GM10248 (cell line): ENCODE measurements around the gene PKIG.

ENCODE experiments used
- CTCF ChIA-PET: fragments of 300-600 bp; sonication (Branson Sonifier 250); formaldehyde crosslinking; extraction: SDS; loops from one replicate; lab custom pipeline; 2021; ENCODE audit warnings: antibody characterized with exemption; lab: Yijun Ruan, JAX
- POLR2A ChIA-PET: fragments of 350-650 bp; sonication (Branson Sonifier 250); formaldehyde crosslinking; extraction: SDS; loops from one replicate; lab custom pipeline; 2020; ENCODE audit warnings: antibody characterized with exemption; lab: Yijun Ruan, JAX
- DNase-seq: peaks from one replicate; pipeline ENCODE4 v3.0.0; 2012; ENCODE audit errors: extremely low spot score
- TF ChIP-seq, protein P1 (sequence below): IDR thresholded peaks from 2 replicates; pipeline ENCODE4 v1.5.1; 2012; ENCODE audit warnings: mild to moderate bottlenecking, low read depth; ENCODE audit errors: extremely low read depth, missing control alignments, control extremely low read depth

Gene PKIG

GRCh38 chr20:44635877-44636276 lies 53.5 kb downstream of the PKIG start:
- no peak for DNase-seq
- TF ChIP-seq, protein P1, sequence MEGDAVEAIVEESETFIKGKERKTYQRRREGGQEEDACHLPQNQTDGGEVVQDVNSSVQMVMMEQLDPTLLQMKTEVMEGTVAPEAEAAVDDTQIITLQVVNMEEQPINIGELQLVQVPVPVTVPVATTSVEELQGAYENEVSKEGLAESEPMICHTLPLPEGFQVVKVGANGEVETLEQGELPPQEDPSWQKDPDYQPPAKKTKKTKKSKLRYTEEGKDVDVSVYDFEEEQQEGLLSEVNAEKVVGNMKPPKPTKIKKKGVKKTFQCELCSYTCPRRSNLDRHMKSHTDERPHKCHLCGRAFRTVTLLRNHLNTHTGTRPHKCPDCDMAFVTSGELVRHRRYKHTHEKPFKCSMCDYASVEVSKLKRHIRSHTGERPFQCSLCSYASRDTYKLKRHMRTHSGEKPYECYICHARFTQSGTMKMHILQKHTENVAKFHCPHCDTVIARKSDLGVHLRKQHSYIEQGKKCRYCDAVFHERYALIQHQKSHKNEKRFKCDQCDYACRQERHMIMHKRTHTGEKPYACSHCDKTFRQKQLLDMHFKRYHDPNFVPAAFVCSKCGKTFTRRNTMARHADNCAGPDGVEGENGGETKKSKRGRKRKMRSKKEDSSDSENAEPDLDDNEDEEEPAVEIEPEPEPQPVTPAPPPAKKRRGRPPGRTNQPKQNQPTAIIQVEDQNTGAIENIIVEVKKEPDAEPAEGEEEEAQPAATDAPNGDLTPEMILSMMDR, result no peak
- CTCF ChIA-PET, result interaction anchor here (1.4 to 4.0 kb wide), 5 partner anchors 11 to 121 kb away, joined by 3 to 15 read pairs (median 6); no protein-coding TSS in a partner anchor
- POLR2A ChIA-PET, result interaction anchor here (0.6 kb wide), 1 partner anchor 9 kb away, joined by 3 read pairs; no protein-coding TSS in a partner anchor

- CTCF ChIA-PET, result interaction anchor here (0.9 to 4.0 kb wide), 3 partner anchors 10 to 46 kb away, joined by 3 to 15 read pairs (median 4); no protein-coding TSS in a partner anchor
- POLR2A ChIA-PET, result no interaction called here
- TF ChIP-seq, protein P1, result no peak
- no peak for DNase-seq
Observed at GRCh38 chr20:44637042-44637441, 54.7 kb downstream of the PKIG start.

DNA sequence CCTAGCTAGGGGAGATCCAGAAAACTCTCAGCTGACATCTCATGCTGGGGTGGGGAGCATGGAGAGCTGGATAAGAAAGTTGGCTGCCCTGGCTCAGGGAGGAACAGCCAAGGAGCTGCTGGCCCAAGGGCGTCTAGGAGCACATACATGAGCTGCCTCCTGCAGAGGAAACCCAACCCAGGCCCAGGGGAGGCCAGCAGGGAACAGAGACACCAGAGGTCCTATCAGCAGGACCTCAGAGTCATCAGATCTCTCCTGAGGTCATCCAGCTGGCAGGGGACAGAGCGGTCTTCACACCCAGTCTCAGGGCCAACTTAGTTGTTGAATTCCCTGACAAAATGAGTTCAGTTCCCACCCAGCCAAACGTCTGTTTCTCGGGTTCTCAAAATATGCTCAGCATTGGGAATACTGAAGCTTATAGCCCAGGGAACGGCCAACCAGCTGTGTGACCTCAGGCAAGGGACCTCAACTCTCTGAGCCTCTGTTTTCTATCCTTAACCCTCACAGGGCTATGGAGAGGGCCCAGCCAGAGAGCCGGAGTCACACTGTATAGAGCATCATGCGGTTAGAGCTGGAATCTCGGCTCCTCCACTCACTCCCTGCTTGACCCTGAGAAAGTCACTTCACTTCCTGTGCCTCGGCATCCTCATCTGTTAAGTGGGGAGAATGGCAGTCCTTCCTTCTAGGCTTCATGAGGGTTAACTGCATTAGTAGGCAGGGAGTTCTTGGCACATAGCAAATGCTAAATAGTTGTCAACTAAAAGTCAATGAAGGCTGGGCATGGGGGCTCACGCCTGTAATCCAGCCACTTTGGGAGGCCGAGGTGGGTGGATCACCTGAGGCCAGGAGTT lies 55.4 kb downstream of the PKIG start:
- TF ChIP-seq, protein P1, result no peak
- no peak for DNase-seq
- ChIA-PET POLR2A (no interaction called here), CTCF (interaction anchor here (0.9 to 4.0 kb wide), 4 partner anchors 11 to 420 kb away, joined by 3 to 15 read pairs (median 4); no protein-coding TSS in a partner anchor)

- ChIA-PET POLR2A (no interaction called here), CTCF (interaction anchor here (0.9 to 1.5 kb wide), 4 partner anchors 11 to 37 kb away, joined by 3 read pairs; no protein-coding TSS in a partner anchor)
Observed at GRCh38 chr20:44640522-44640921, 58.1 kb downstream of the PKIG start.

GRCh38 chr20:44641325-44641724 lies 58.9 kb downstream of the PKIG start:
- DNase-seq, result no peak
- CTCF ChIA-PET, result interaction anchor here (1.2 to 2.5 kb wide), 2 partner anchors 10 to 54 kb away, joined by 3 to 6 read pairs; partner anchors contain the start of gene ADA
- POLR2A ChIA-PET, result interaction anchor here (0.6 kb wide), 1 partner anchor 1254 kb away, joined by 5 read pairs; no protein-coding TSS in a partner anchor
- TF ChIP-seq, protein P1, result no peak

More at GRCh38 chr20:44640522-44640921, 58.1 kb downstream of the PKIG start:
- TF ChIP-seq, protein P1, result no peak
- DNase-seq, result no peak

DNA sequence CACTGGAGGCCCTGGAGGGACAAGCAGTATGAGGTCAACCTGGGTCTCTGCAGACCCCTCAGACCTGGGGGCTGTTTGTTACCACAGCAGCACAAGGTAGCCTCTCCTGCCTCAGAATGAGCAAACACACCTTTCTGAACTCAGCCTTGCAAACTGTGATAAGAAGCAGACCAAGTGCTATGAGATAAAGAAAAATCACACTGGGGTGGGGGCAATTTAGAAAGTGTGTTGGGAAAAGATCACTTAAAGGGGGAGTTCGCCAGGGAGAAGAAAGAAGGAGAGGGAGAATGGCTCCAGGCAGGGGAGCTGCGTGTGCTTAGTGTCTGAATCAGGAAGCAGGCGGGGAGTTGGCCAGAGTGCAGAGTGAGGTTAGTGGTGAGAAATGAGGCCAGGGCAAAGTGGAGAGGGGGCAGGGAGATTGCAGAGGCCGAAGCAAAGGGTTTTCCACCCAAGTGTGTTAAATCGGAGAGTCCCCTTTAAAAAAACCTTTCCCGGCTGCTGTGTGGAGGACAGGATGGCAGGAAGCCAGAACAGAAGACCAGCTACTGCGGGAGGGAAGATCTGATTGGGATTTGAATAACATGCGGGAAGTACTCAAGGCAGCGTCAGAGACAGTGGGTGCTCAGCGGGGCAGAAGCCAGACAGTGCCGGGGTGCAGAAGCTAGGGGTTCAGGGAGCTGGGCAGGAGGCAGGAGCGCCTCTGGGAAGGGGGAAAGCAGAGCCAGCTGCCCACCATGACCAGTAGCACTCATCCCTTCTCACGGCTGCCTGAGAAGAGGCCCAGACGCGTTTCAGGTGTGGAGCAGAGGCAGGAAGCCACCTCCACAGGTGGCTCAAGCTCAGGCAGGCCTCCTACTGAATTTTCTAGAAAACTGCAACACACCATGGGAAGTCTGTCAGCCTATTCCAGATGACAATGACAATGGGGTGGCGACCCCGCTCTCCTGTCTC lies 60.1 kb downstream of the PKIG start:
- ChIA-PET CTCF (interaction anchor here (0.8 to 5.4 kb wide), 7 partner anchors 9 to 55 kb away, joined by 3 to 41 read pairs (median 4); partner anchors contain the start of gene ADA), POLR2A (interaction anchor here (0.6 to 1.0 kb wide), 2 partner anchors 1185 to 1253 kb away, joined by 3 to 5 read pairs; partner anchors contain the start of gene SRSF6)
- DNase-seq, result peak; percentile 72
- TF ChIP-seq, protein P1, result no peak
